ENCODE measurements around the gene NCKAP5L.

Gene NCKAP5L

GRCh38 chr12:49806321-49806813, 21.8 kb downstream of the NCKAP5L start:
- Histone ChIP-seq H3K4me3 (ENCODE audit: low read length) (no peak overlapping the region), H4K20me1 (ENCODE audit: insufficient read depth, low read length) (no peaks in the 10 kb centered on the region), H3K79me2 (ENCODE audit: low read length) (no peaks in the 10 kb centered on the region), H3K9me3 (ENCODE audit: insufficient read depth, low read length) (no peaks in the 10 kb centered on the region), H3K4me1 (ENCODE audit: low read length) (peaks cover 14% of the 10 kb centered on the region), H3K4me2 (ENCODE audit: low read length) (no peak overlapping the region), H3K36me3 (replicated peaks; ENCODE audit: low read depth, low read length) (no peaks in the 10 kb centered on the region), H2AFZ (ENCODE audit: low read depth, low read length) (no peak overlapping the region), H3K27ac (ENCODE audit: low read length) (no peak overlapping the region), H3K27me3 (ENCODE audit: low read depth, low read length) (no peaks in the 10 kb centered on the region), H3K9ac (ENCODE audit: low read length) (no peak overlapping the region)
- TF ChIP-seq EZH2phosphoT487 (IDR thresholded peaks at IDR 0.05; ENCODE audit: low read depth), result no peak
- TF ChIP-seq, protein P1, sequence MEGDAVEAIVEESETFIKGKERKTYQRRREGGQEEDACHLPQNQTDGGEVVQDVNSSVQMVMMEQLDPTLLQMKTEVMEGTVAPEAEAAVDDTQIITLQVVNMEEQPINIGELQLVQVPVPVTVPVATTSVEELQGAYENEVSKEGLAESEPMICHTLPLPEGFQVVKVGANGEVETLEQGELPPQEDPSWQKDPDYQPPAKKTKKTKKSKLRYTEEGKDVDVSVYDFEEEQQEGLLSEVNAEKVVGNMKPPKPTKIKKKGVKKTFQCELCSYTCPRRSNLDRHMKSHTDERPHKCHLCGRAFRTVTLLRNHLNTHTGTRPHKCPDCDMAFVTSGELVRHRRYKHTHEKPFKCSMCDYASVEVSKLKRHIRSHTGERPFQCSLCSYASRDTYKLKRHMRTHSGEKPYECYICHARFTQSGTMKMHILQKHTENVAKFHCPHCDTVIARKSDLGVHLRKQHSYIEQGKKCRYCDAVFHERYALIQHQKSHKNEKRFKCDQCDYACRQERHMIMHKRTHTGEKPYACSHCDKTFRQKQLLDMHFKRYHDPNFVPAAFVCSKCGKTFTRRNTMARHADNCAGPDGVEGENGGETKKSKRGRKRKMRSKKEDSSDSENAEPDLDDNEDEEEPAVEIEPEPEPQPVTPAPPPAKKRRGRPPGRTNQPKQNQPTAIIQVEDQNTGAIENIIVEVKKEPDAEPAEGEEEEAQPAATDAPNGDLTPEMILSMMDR (IDR thresholded peaks at IDR 0.05; ENCODE audit: low read depth, low read length), result no peak

- no peaks in the 10 kb centered on the region for H3K9me3 ChIP-seq (ENCODE audit: insufficient read depth, low read length)
- no peak overlapping the region for H3K9ac ChIP-seq (ENCODE audit: low read length)
- TF ChIP-seq EZH2phosphoT487 (IDR thresholded peaks at IDR 0.05; ENCODE audit: low read depth), result no peak
- TF ChIP-seq, protein P1 (IDR thresholded peaks at IDR 0.05; ENCODE audit: low read depth, low read length), result no peak
- no peak overlapping the region for H3K4me3 ChIP-seq (ENCODE audit: low read length)
- peaks cover 8% of the 10 kb centered on the region for H3K4me1 ChIP-seq (ENCODE audit: low read length)
- H3K27ac ChIP-seq (ENCODE audit: low read length), result no peak overlapping the region
- no peak overlapping the region for H3K4me2 ChIP-seq (ENCODE audit: low read length)
- H3K27me3 ChIP-seq (ENCODE audit: low read depth, low read length), result no peaks in the 10 kb centered on the region
- H3K79me2 ChIP-seq (ENCODE audit: low read length), result no peaks in the 10 kb centered on the region
- no peaks in the 10 kb centered on the region for H4K20me1 ChIP-seq (ENCODE audit: insufficient read depth, low read length)
- H2AFZ ChIP-seq (ENCODE audit: low read depth, low read length), result no peak overlapping the region
- no peaks in the 10 kb centered on the region for H3K36me3 ChIP-seq (replicated peaks; ENCODE audit: low read depth, low read length)
Observed at GRCh38 chr12:49805409-49805808, 22.8 kb downstream of the NCKAP5L start.

GRCh38 chr12:49804821-49805220, 23.4 kb downstream of the NCKAP5L start:
- H3K9ac ChIP-seq (ENCODE audit: low read length), result no peak overlapping the region
- H3K36me3 ChIP-seq (replicated peaks; ENCODE audit: low read depth, low read length), result no peaks in the 10 kb centered on the region
- H3K27ac ChIP-seq (ENCODE audit: low read length), result no peak overlapping the region
- no peak overlapping the region for H3K4me3 ChIP-seq (ENCODE audit: low read length)
- H3K9me3 ChIP-seq (ENCODE audit: insufficient read depth, low read length), result no peaks in the 10 kb centered on the region
- peaks cover 8% of the 10 kb centered on the region for H3K4me1 ChIP-seq (ENCODE audit: low read length)
- H4K20me1 ChIP-seq (ENCODE audit: insufficient read depth, low read length), result no peaks in the 10 kb centered on the region
- no peak overlapping the region for H3K4me2 ChIP-seq (ENCODE audit: low read length)
- no peak overlapping the region for H2AFZ ChIP-seq (ENCODE audit: low read depth, low read length)
- H3K27me3 ChIP-seq (ENCODE audit: low read depth, low read length), result no peaks in the 10 kb centered on the region
- H3K79me2 ChIP-seq (ENCODE audit: low read length), result no peaks in the 10 kb centered on the region
- TF ChIP-seq, protein P1 (IDR thresholded peaks at IDR 0.05; ENCODE audit: low read depth, low read length), result no peak

GRCh38 chr12:49803693-49804450, 24.3 kb downstream of the NCKAP5L start:
- Histone ChIP-seq H3K4me1 (ENCODE audit: low read length) (peaks cover 8% of the 10 kb centered on the region), H3K4me3 (ENCODE audit: low read length) (no peak overlapping the region), H3K27ac (ENCODE audit: low read length) (no peak overlapping the region), H3K9me3 (ENCODE audit: insufficient read depth, low read length) (no peaks in the 10 kb centered on the region), H3K79me2 (ENCODE audit: low read length) (no peaks in the 10 kb centered on the region), H2AFZ (ENCODE audit: low read depth, low read length) (no peak overlapping the region), H3K9ac (ENCODE audit: low read length) (no peak overlapping the region), H4K20me1 (ENCODE audit: insufficient read depth, low read length) (no peaks in the 10 kb centered on the region), H3K36me3 (replicated peaks; ENCODE audit: low read depth, low read length) (no peaks in the 10 kb centered on the region), H3K4me2 (ENCODE audit: low read length) (no peak overlapping the region), H3K27me3 (ENCODE audit: low read depth, low read length) (no peaks in the 10 kb centered on the region)
- TF ChIP-seq EZH2phosphoT487 (IDR thresholded peaks at IDR 0.05; ENCODE audit: low read depth), result no peak
- TF ChIP-seq, protein P1 (IDR thresholded peaks at IDR 0.05; ENCODE audit: low read depth, low read length), result no peak
